Right cardiac atrium (tissue), 5 donors: Measurements from ENCODE around the gene LHFPL2. TPM values are rescaled to one million over a fixed set of nuclear protein-coding genes. Genes with fewer than 3 reads are reported as not detected.
"Not testable (repeated sequence)": the region's sequence is repeated elsewhere in the genome, so short reads cannot be mapped to it uniquely, and the experiment has no call there.

Experiments
- ATAC-seq, 2 donors: fragments of 200-7000 bp; cut with Tn5 transposase; one replicate each; pipeline versions ENCODE4 v1.8.0 to v1.9.1; 2020; ENCODE audit warnings: moderate library complexity in 2 of 2, mild to moderate bottlenecking in 1 of 2
- DNase-seq, 3 donors: peaks; one replicate each; pipeline ENCODE4 v3.0.0-alpha.2; 2020
- H3K27ac ChIP-seq: one replicate; pipeline ENCODE4 v1.5.1; 2013; ENCODE audit warnings: mild to moderate bottlenecking, low read length, control low read depth, moderate library complexity
- H3K27me3 ChIP-seq: one replicate; pipeline ENCODE4 v1.6.1; 2013; ENCODE audit not compliant: control insufficient read depth, insufficient read depth
- H3K4me1 ChIP-seq: one replicate; pipeline ENCODE4 v1.6.1; 2013; ENCODE audit warnings: low read length; ENCODE audit not compliant: control insufficient read depth, insufficient read depth
- H3K4me3 ChIP-seq: one replicate; pipeline ENCODE4 v1.5.1; 2013; ENCODE audit warnings: low read length, control low read depth
- H3K9me3 ChIP-seq: one replicate; pipeline ENCODE4 v1.6.1; 2013; ENCODE audit warnings: low read length; ENCODE audit not compliant: control insufficient read depth
- whole genome bisulfite sequencing: extraction: QIAGEN DNeasy Blood & Tissue Kit; methylation state at CpG from one replicate; pipeline ENCODE4 v1.1.7; 2013; 5-methylcytosine and 5-hydroxymethylcytosine counted together
- intact Hi-C, 4 donors: fragments of 100-400 bp; cut with DNase I; formaldehyde crosslinking; loops; one replicate each; pipeline versions ENCODE4 v1.11.0 to v1.14.0; 2022 to 2023
- polyA plus RNA-seq: library from polyadenylated mRNA; stranded (reverse); fragments of 200-250 nt; gene quantifications from one replicate; pipeline ENCODE4 v1.2.3, GENCODE V29; 2013
- total RNA-seq, 4 donors: library from RNA; stranded (reverse); fragmentation: NEBNext Ultra II Directional; extraction: Animal tissue kit (Norgen Biotek cat#: 25700); gene quantifications; one replicate each; pipeline ENCODE4 v1.2.1, GENCODE V29; 2021
- donor health status: healthy with polysubstance abuse.
- donor health status: DM: no; HTN: yes; CAD: no.
- donor health status: DM: no; HTN: no; CAD: no.
- donor health status: DM: no; HTN: yes; CAD: no; lungs with severe emphysema.
- donor health status: DM: yes; HTN: yes; CAD: no.

LHFPL2 gene
- total and polyA plus RNA-seq, 5 donors, result 5.6 to 21.4 (median 10.9) TPM

DNA sequence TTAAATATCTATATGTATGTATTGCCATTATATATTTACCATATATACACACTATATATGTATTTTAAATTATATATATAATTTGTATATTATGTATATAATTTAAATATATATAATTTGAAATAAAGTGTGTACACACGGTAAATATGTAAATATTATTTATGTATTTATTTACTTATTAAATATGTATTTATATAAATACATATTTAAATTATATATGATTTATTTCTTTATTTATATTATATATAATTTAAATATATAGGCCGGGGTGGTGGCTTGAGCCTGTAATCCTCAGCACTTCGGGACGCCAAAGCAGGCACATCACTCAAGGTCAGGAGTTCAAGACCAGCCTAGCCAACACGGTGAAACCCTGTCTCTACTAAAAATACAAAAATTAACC lies 31.3 kb upstream of the LHFPL2 start:
- Histone ChIP-seq H3K9me3 (no peaks in the 10 kb centered on the region), H3K27me3 (no peaks in the 10 kb centered on the region), H3K27ac (no peak overlapping the region), H3K4me3 (no peak overlapping the region), H3K4me1 (peaks cover 2% of the 10 kb centered on the region)
- intact Hi-C loops, result no loop called here
- ATAC-seq (no peak), DNase-seq (no peak)
- 94% methylated on average over 5 of the region's 5 CpGs for WGBS

- peak; percentile 82 to 89 (median 84) for DNase-seq
- intact Hi-C loops, result no loop called here
- 37% methylated on average over 6 of the region's 6 CpGs for WGBS
- peak; percentile 89 to 93 for ATAC-seq
- H3K9me3 ChIP-seq, result no peaks in the 10 kb centered on the region
- H3K4me1 ChIP-seq, result peaks cover 2% of the 10 kb centered on the region
- peak overlapping the region; percentile 15 for H3K27ac ChIP-seq
- H3K27me3 ChIP-seq, result no peaks in the 10 kb centered on the region
- no peak overlapping the region for H3K4me3 ChIP-seq
Measured at GRCh38 chr5:78677777-78678668, 29.5 kb upstream of the LHFPL2 start.

GRCh38 chr5:78675956-78676730 lies 27.6 kb upstream of the LHFPL2 start:
- intact Hi-C loops, result no loop called here
- ATAC-seq, result peak in 1 of 2 donors; percentile 7
- no peaks in the 10 kb centered on the region for H3K9me3 ChIP-seq
- no peaks in the 10 kb centered on the region for H3K27me3 ChIP-seq
- H3K4me1 ChIP-seq, result peaks cover 2% of the 10 kb centered on the region
- no peak overlapping the region for H3K4me3 ChIP-seq
- no peak overlapping the region for H3K27ac ChIP-seq
- WGBS, result 76% methylated on average over 6 of the region's 6 CpGs
- DNase-seq, result no peak

DNA sequence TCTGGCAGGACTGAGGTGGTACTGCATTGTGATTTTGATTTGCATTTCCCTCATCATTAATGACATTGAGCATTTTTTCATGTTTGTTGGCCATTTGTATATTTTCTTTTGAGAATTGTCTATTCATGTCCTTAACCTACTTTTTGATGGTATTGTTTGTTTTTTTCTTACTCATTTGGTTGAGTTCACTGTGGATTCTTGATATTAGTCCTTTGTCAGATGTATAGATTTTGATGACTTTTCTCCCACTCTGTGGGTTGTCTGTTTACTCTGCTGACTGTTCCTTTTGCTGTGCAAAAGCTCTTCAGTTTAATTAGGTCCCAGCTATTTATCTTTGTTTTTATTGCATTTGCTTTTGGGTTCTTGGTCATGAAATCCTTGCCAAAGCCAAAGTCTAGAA lies 25.3 kb upstream of the LHFPL2 start:
- H3K27me3 ChIP-seq, H3K4me1 ChIP-seq, H3K27ac ChIP-seq, ATAC-seq, H3K9me3 ChIP-seq, H3K4me3 ChIP-seq, intact Hi-C loops, DNase-seq: not testable (repeated sequence)

GRCh38 chr5:78672154-78672553 lies 23.6 kb upstream of the LHFPL2 start:
- Histone ChIP-seq H3K4me1 (no peaks in the 10 kb centered on the region), H3K9me3 (no peaks in the 10 kb centered on the region), H3K27ac (no peak overlapping the region), H3K27me3 (no peaks in the 10 kb centered on the region), H3K4me3 (no peak overlapping the region)
- WGBS, result 80% methylated on average over 2 of the region's 2 CpGs
- no peak for ATAC-seq
- intact Hi-C loops, result no loop called here
- DNase-seq, result no peak

GRCh38 chr5:78671609-78672008 lies 23.0 kb upstream of the LHFPL2 start:
- Histone ChIP-seq H3K27ac (no peak overlapping the region), H3K4me3 (no peak overlapping the region), H3K27me3 (no peaks in the 10 kb centered on the region), H3K9me3 (no peaks in the 10 kb centered on the region), H3K4me1 (no peaks in the 10 kb centered on the region)
- 35% methylated on average over 4 of the region's 4 CpGs for WGBS
- DNase-seq (no peak), ATAC-seq (no peak)
- intact Hi-C loops, result no loop called here

- ATAC-seq, result no peak
- 67% methylated on average over 2 of the region's 2 CpGs for WGBS
- H3K4me1 ChIP-seq, result no peaks in the 10 kb centered on the region
- H3K4me3 ChIP-seq, result no peak overlapping the region
- no peak overlapping the region for H3K27ac ChIP-seq
- H3K27me3 ChIP-seq, result no peaks in the 10 kb centered on the region
- no peaks in the 10 kb centered on the region for H3K9me3 ChIP-seq
- no peak for DNase-seq
- intact Hi-C loops, result no loop called here
Measured at GRCh38 chr5:78670701-78671269, 22.2 kb upstream of the LHFPL2 start.

GRCh38 chr5:78669331-78669730 lies 20.8 kb upstream of the LHFPL2 start:
- no peak for ATAC-seq
- no peak for DNase-seq
- intact Hi-C loops, result no loop called here
- 84% methylated on average over 4 of the region's 4 CpGs for WGBS
- Histone ChIP-seq H3K27ac (no peak overlapping the region), H3K4me3 (no peak overlapping the region), H3K9me3 (no peaks in the 10 kb centered on the region), H3K4me1 (no peaks in the 10 kb centered on the region), H3K27me3 (no peaks in the 10 kb centered on the region)

GRCh38 chr5:78667461-78668103 lies 19.0 kb upstream of the LHFPL2 start:
- ATAC-seq, result no peak

GRCh38 chr5:78666975-78667374 lies 18.4 kb upstream of the LHFPL2 start:
- H3K4me3 ChIP-seq, H3K27me3 ChIP-seq, H3K9me3 ChIP-seq, DNase-seq, ATAC-seq, H3K4me1 ChIP-seq, H3K27ac ChIP-seq, intact Hi-C loops: not testable (repeated sequence)
- WGBS, result 100% methylated on average over 1 of the region's 1 CpG

More at GRCh38 chr5:78667461-78668103, 19.0 kb upstream of the LHFPL2 start:
- H3K27ac ChIP-seq, result no peak overlapping the region
- no peaks in the 10 kb centered on the region for H3K9me3 ChIP-seq
- H3K4me1 ChIP-seq, result no peaks in the 10 kb centered on the region
- DNase-seq, result no peak
- 93% methylated on average over 5 of the region's 5 CpGs for WGBS
- no peak overlapping the region for H3K4me3 ChIP-seq
- intact Hi-C loops, result no loop called here
- no peaks in the 10 kb centered on the region for H3K27me3 ChIP-seq
